MM.1S (cell line): ENCODE data around the gene USP40.

Source experiments
- CTCF ChIP-seq: fragments of 300-600 bp; sonication (generic); IDR thresholded peaks from 2 replicates; pipeline ENCODE4 v1.5.1; 2016; ENCODE audit warnings: antibody characterized with exemption, low read length, mixed read lengths
- EZH2 ChIP-seq: fragments of 300-600 bp; sonication (generic); optimal IDR thresholded peaks from 2 replicates; pipeline ENCODE3; 2017; ENCODE audit warnings: low read depth, mild to moderate bottlenecking, antibody characterized with exemption, low read length, mixed read lengths
- EZH2phosphoT487 ChIP-seq: fragments of 300-600 bp; sonication (generic); IDR thresholded peaks from 2 replicates; pipeline ENCODE4 v1.6.1; 2018; ENCODE audit warnings: antibody characterized with exemption, low read length

GRCh38 chr2:233535271-233535670 is 31.3 kb downstream of the USP40 start:
- TF ChIP-seq CTCF (no peak), EZH2 (no peak), EZH2phosphoT487 (no peak)
